T-helper 2 cell treated with Interferon-gamma antibody and Interleukin-4, amounts not matched to agents 5 μg/mL and 100 μg/mL, for 36 hours (primary cell): ENCODE results near the gene EGFR.

Experiments used
- DNase-seq: peaks from one replicate; pipeline ENCODE4 v3.0.0; 2021; ENCODE audit warnings: low spot score
- H3K27ac Mint-ChIP-seq: one replicate; pipeline ENCODE4 v1.8.0; 2021; ENCODE audit warnings: mild to moderate bottlenecking, mixed read lengths
- H3K27me3 Mint-ChIP-seq: one replicate; pipeline ENCODE4 v1.8.0; 2021; ENCODE audit warnings: low read depth, mixed read lengths
- H3K36me3 Mint-ChIP-seq: one replicate; pipeline ENCODE4 v1.8.0; 2021; ENCODE audit warnings: low read depth, mixed read lengths
- H3K4me1 Mint-ChIP-seq: one replicate; pipeline ENCODE4 v1.8.0; 2021; ENCODE audit warnings: low read depth, mixed read lengths
- H3K4me3 Mint-ChIP-seq: one replicate; pipeline ENCODE4 v1.8.0; 2022; ENCODE audit warnings: mild to moderate bottlenecking, moderate library complexity, mixed read lengths
- H3K9me3 Mint-ChIP-seq: one replicate; pipeline ENCODE4 v1.8.0; 2021; ENCODE audit warnings: mixed read lengths

EGFR gene

DNA sequence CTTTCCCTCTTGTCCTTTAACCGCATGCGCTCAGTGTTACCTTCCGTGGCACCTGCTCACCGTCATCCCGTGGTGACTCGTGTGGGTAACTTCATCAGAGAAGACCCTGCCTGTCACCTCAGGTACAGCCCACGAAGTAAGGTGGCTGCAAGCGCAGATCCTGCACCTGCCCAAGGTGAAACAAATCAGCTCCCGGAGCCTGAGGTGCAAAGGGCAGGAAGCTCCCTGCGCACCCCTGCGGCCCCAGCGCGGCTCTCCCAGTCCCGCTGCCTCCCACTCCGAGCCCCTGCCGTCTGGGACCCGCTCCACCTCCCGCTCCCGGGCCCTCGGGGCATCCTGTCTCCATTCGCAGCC lies 235.4 kb downstream of the EGFR start:
- Mint-ChIP-seq H3K9me3 (no peaks in the 10 kb centered on the region), H3K4me1 (peaks cover 2% of the 10 kb centered on the region), H3K4me3 (peak overlapping the region; percentile 36), H3K27ac (no peak overlapping the region), H3K27me3 (peaks cover 40% of the 10 kb centered on the region), H3K36me3 (no peaks in the 10 kb centered on the region)
- DNase-seq: no peak

DNA sequence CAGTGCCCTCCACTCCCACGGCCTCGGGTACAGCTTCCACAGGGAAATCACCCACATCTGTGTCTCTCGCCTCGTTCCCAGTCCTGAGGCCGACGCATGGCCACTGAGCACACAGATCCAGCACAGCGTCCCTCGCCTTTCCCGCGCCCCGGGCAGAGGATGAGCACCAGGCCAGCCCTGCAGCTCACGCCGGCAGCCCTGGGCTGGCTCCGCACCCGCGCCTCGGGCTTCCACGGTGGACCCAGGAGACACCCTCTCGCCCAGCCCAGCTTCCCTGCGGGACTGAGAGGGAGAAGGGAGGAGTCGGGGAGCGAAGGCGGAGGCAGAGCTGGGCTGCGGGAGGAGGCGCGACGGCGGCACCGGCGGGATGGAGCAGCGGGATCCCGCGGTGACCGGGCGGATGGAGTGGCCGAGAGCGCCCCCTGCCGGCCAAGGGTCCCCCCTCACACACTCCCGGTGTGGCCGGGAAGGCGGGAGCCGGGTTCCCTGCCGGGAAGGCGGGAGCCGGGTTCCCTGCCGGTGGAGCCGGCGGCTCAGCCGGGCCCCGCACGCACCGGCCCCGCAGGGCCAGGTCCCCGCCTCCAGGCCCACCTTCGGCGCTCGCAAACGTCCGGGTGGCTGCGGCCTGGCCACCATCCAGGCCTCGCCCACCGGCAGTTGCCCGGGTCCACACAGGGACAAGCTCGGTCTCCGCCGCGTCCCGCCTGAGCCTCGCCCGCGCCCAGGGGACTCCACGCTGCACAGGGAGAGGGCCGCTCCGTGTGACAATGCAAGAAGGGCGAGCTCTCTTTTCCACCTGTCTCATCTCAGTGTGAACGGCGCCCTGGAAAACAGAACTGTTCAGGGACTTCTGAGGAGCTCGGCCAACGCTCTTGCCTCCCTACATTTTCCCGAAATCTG lies 236.0 kb downstream of the EGFR start:
- peaks cover 2% of the 10 kb centered on the region for H3K4me1 Mint-ChIP-seq
- H3K4me3 Mint-ChIP-seq: peak overlapping the region; percentile 88
- no peaks in the 10 kb centered on the region for H3K9me3 Mint-ChIP-seq
- H3K27me3 Mint-ChIP-seq: peaks cover 40% of the 10 kb centered on the region
- no peaks in the 10 kb centered on the region for H3K36me3 Mint-ChIP-seq
- H3K27ac Mint-ChIP-seq: peak overlapping the region; percentile 24
- peak; percentile 63 for DNase-seq

DNA sequence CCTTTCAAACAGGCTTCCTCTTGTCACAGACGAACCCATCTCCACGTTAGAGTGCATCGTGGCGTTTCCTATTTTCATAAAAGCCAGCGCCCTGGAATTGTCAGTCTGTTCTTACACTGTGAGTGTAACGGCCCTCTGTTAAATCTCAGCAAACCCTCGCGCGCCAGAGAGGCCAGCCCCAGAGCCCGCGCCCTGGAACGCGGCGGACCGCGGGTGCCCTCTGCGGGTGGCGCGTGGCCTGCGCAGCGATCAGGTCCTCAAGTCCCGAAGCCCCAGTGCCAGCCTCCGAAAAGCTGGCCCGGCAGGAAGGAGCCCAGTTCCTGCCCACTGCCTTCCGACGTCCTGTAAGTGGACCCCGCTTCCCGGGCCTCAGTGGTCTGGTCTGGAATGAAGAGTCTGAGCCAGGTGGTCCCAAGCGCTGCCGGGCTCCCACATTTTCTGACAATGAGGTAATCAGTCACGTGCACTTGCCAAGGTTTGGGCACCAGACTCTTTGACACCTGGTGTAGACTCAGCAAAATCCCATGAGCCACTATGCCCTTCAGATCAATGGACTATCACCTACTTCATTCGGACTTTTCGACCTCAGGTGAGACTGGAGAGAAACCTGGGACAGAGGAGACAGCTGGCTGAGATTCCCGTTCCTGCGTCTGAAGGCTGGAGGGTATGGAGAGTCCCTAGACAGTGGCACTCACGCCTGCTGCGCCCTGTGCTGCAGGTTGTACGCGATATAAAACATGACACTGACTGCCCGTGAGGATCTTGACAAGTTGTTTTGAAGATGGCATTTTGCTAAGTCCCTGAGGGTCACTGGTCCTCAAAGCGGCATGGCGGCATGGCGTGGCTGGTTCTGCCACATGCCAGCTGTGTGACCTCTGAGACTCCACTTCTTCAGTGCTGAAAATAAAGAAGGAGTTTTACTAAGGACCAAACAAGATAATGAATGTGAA lies 237.0 kb downstream of the EGFR start:
- peaks cover 2% of the 10 kb centered on the region for H3K4me1 Mint-ChIP-seq

DNA sequence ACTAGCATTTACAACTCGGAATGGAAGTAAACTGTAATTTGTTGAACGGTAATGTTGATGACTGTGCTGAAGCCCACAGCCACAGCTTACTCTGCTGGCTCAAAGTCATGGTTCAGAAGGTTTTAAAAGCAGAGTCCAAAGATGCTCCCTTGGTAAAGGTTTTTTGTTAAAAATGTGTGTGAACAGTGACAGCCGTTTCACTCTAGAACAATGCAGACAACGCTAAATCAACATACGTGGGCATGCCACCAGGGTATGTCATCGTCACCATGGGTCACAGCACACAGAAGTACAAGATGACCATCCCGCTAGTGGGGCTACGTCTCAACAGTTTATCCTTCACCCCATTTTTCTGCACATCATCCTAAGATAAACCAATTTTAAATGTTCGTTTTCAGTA lies 239.8 kb downstream of the EGFR start:
- Mint-ChIP-seq H3K27me3 (peaks cover 40% of the 10 kb centered on the region), H3K4me3 (no peak overlapping the region), H3K27ac (no peak overlapping the region), H3K36me3 (no peaks in the 10 kb centered on the region), H3K9me3 (no peaks in the 10 kb centered on the region), H3K4me1 (peaks cover 2% of the 10 kb centered on the region)
- DNase-seq: no peak

More for the DNA sequence above, 237.0 kb downstream of the EGFR start:
- Mint-ChIP-seq H3K36me3 (no peaks in the 10 kb centered on the region), H3K27me3 (peaks cover 40% of the 10 kb centered on the region), H3K9me3 (no peaks in the 10 kb centered on the region), H3K27ac (peak overlapping the region; percentile 24), H3K4me3 (peak overlapping the region; percentile 88)
- peak; percentile 66 for DNase-seq

DNA sequence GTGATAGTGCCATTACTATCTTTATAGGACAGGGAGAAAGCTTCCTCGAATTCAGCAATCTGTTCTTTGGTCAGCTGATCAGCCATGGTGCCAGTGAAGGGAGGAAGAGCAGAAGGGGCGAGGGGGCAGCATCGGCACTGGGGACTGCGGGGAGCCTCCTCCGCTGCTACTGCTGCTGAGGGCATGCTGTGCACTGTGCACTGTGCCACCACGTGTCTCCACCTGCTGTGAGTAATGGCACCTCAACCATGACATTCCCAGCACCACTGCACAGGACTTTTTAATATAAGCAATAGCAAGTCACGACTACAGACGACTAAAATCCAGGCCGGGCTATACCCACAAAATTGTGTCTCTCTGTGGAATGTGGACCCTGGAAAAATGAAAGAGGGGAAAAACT lies 241.4 kb downstream of the EGFR start:
- Mint-ChIP-seq H3K4me3 (no peak overlapping the region), H3K4me1 (peaks cover 2% of the 10 kb centered on the region), H3K9me3 (no peaks in the 10 kb centered on the region), H3K36me3 (no peaks in the 10 kb centered on the region), H3K27ac (no peak overlapping the region), H3K27me3 (peaks cover 31% of the 10 kb centered on the region)
- no peak for DNase-seq

DNA sequence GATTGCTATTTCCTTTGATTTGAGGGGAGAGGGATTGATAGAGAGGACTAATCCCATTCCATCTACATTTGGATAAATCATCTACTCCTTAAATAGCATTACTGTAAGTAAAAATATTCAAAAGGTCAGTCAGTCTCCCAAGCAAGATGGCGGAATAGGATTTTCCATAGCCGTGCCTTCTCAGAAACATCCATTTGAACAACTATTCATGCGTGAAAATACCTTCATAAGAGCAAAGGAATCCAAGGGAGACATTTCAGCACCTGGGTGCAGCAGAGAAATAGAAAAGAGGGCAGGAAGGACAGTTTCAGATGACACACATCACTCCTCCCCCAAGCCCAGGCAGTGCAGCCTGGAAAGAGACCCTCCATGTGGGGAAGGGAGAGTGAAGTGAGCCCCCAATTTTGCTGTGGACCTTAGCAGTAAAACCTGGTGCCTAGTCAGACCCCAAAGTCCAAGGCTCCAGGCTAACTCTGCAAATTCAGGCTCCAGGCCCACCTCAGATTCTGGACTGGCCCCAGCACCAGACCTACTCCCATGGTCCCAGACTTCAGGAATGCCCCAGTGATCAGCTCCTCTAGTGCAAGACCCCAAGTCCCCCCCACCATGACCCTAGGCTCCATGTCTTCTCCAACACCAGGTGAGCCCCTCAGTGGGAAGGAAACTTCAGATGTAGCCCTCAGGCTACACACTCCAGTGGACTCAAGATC lies 242.0 kb downstream of the EGFR start:
- Mint-ChIP-seq H3K27ac (no peak overlapping the region), H3K27me3 (peaks cover 27% of the 10 kb centered on the region), H3K4me3 (no peak overlapping the region), H3K4me1 (no peaks in the 10 kb centered on the region), H3K9me3 (no peaks in the 10 kb centered on the region), H3K36me3 (no peaks in the 10 kb centered on the region)
- DNase-seq: no peak
